Brain microvascular endothelial cell (primary cell): Measurements from ENCODE around the gene OR13C5.

Experiments used
- DNase-seq: peaks from one replicate; pipeline ENCODE4 v3.0.0-alpha.2; 2020
- H3K27ac ChIP-seq: fragments of 250-450 bp; sonication (Bioruptor Pico); 2 replicates; pipeline ENCODE4 v1.5.1; 2020; ENCODE audit warnings: mild to moderate bottlenecking, moderate library complexity
- H3K27me3 ChIP-seq: fragments of 250-450 bp; sonication (Bioruptor Pico); replicated peaks from 2 replicates; pipeline ENCODE4 v1.5.1; 2020; ENCODE audit warnings: mild to moderate bottlenecking
- H3K36me3 ChIP-seq: fragments of 250-450 bp; sonication (Bioruptor Pico); replicated peaks from 2 replicates; pipeline ENCODE4 v1.5.1; 2020; ENCODE audit warnings: mild to moderate bottlenecking
- H3K4me3 ChIP-seq: 2 replicates; pipeline ENCODE4 v1.5.1; 2011; ENCODE audit warnings: low read depth, mild to moderate bottlenecking, control low read depth, low read length, moderate library complexity
- in situ Hi-C: cut with HindIII; loops from 2 replicates; pipeline ENCODE4 v1.10.0; 2017; ENCODE audit warnings: low sequenced_read_pairs, low pct_ligation_motif_present
- TF ChIP-seq, protein P1 (sequence below): IDR thresholded peaks from 2 replicates; pipeline ENCODE4 v1.5.1; 2011; ENCODE audit warnings: low read depth, mild to moderate bottlenecking, moderate library complexity, low read length, control low read depth, inconsistent platforms; ENCODE audit errors: missing control alignments

The OR13C5 gene

DNA sequence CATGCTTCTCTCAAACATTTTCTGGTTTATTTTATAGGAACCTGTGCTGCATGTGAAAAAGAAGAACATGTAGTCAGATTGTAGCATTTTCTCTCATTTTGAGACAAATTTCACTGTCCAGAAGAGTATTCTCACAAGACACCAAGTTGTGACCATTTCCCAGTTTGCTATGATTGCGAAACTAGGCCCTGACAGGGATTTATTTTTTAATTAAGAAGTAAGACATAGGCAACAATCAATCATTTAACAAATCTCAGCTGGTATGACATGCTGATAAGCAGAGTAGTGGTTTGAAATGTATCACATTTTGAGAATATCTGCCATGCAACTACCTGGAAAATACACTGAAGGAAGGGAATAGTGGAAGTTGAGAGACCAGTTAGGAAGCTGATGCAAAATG, 18.7 kb downstream of the OR13C5 start:
- Histone ChIP-seq H3K27me3 (no peaks in the 10 kb centered on the region), H3K36me3 (no peaks in the 10 kb centered on the region), H3K4me3 (no peak overlapping the region), H3K27ac (no peak overlapping the region)
- TF ChIP-seq, protein P1, sequence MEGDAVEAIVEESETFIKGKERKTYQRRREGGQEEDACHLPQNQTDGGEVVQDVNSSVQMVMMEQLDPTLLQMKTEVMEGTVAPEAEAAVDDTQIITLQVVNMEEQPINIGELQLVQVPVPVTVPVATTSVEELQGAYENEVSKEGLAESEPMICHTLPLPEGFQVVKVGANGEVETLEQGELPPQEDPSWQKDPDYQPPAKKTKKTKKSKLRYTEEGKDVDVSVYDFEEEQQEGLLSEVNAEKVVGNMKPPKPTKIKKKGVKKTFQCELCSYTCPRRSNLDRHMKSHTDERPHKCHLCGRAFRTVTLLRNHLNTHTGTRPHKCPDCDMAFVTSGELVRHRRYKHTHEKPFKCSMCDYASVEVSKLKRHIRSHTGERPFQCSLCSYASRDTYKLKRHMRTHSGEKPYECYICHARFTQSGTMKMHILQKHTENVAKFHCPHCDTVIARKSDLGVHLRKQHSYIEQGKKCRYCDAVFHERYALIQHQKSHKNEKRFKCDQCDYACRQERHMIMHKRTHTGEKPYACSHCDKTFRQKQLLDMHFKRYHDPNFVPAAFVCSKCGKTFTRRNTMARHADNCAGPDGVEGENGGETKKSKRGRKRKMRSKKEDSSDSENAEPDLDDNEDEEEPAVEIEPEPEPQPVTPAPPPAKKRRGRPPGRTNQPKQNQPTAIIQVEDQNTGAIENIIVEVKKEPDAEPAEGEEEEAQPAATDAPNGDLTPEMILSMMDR = no peak
- DNase-seq = no peak
- in situ Hi-C loops = no loop called here

GRCh38 chr9:104577263-104577662, 21.9 kb downstream of the OR13C5 start:
- Histone ChIP-seq H3K36me3 (no peaks in the 10 kb centered on the region), H3K27ac (no peak overlapping the region), H3K4me3 (no peak overlapping the region), H3K27me3 (no peaks in the 10 kb centered on the region)
- in situ Hi-C loops = no loop called here
- TF ChIP-seq, protein P1 = no peak
- no peak for DNase-seq

DNA sequence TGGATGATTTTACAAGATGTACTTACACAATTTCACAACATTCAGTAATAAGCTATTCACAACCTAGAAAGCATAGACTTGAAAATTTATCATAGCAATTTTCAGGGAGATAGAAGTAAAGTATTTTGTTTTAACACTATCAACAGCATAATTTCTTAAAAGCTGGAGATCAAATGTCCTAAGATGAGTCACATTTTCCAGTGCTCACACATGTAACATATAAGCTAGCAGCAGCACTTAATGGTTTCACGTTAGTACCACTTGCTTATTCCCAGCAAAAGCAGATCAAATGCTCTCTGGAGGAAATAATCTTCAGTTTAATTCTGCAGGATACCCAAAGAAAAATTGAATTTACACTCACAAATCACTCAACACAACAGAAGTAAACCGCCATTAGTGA, 23.8 kb downstream of the OR13C5 start:
- in situ Hi-C loops = no loop called here
- Histone ChIP-seq H3K4me3 (no peak overlapping the region), H3K27me3 (no peaks in the 10 kb centered on the region), H3K27ac (no peak overlapping the region), H3K36me3 (no peaks in the 10 kb centered on the region)
- TF ChIP-seq, protein P1 = no peak
- DNase-seq = no peak

DNA sequence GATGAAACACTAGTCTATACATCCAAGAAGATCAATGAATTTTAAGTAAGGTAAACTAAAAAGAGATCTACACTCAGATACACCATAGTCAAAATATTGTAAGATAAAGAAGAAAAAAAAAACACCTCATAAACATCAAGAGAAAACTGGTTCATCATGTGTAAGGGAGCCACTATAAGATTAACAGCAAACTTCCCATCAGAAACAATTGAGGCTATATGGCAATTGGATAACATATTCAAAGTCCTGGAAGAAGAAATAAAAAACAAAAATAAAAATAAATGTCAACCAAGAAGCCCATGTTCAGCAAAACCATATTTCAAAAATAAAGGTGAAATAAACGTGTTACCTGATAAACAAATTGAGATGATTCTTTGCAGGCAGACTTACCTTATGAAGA, 26.6 kb downstream of the OR13C5 start:
- DNase-seq = no peak
- H3K27ac ChIP-seq = no peak overlapping the region
- H3K36me3 ChIP-seq = no peaks in the 10 kb centered on the region
- TF ChIP-seq, protein P1 = no peak
- no peak overlapping the region for H3K4me3 ChIP-seq
- H3K27me3 ChIP-seq = no peaks in the 10 kb centered on the region
- in situ Hi-C loops = no loop called here

DNA sequence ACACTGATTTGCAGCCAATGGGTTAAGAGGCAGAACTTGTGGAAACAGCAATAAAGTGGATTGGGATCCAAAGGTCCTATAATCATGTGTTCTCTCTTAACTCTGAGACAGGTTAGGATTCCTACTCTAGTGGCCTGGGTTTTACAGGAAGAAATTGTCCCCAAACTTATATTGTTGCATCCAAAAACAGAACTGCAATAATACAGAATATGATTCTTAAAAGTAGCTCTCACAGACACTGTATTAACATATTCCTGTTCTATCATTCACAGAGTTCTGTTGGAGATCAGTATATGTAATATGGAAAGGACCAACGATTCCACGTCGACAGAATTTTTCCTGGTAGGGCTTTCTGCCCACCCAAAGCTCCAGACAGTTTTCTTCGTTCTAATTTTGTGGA, 30.3 kb downstream of the OR13C5 start, which contains the start of gene OR13C8:
Gene OR13C8 (plus strand): TSS at position 301 of the 400 bp plus-strand sequence. CDS start 0 bp downstream, at position 301.
- Histone ChIP-seq H3K27ac (no peak within 1 kb of the TSS), H3K27me3 (no peaks in the 10 kb centered on the region), H3K36me3 (no peaks in the 10 kb centered on the region), H3K4me3 (no peak within 1 kb of the TSS)
- in situ Hi-C loops = no loop called here
- no peak for DNase-seq
- TF ChIP-seq, protein P1 = no peak

- Histone ChIP-seq H3K27me3 (no peaks in the 10 kb centered on the region), H3K27ac (no peak overlapping the region), H3K4me3 (no peak overlapping the region), H3K36me3 (no peaks in the 10 kb centered on the region)
- in situ Hi-C loops = no loop called here
- TF ChIP-seq, protein P1 = no peak
- DNase-seq = no peak
Measured at GRCh38 chr9:104564358-104564757, 34.9 kb downstream of the OR13C5 start.
